CD4-positive, alpha-beta T cell treated with Interferon gamma for 1 hour (primary cell): ENCODE results near the gene TSPEAR.
"Not testable (repeated sequence)": the region's sequence is repeated elsewhere in the genome, so short reads cannot be mapped to it uniquely, and the experiment has no call there.

Source experiments
- DNase-seq: peaks from one replicate; pipeline ENCODE4 v3.0.0-alpha.2; 2020

The TSPEAR gene

GRCh38 chr21:44677881-44678280 is 33.5 kb downstream of the TSPEAR start:
- DNase-seq = no peak

GRCh38 chr21:44671911-44672310 is 39.5 kb downstream of the TSPEAR start:
- DNase-seq = no peak

DNA sequence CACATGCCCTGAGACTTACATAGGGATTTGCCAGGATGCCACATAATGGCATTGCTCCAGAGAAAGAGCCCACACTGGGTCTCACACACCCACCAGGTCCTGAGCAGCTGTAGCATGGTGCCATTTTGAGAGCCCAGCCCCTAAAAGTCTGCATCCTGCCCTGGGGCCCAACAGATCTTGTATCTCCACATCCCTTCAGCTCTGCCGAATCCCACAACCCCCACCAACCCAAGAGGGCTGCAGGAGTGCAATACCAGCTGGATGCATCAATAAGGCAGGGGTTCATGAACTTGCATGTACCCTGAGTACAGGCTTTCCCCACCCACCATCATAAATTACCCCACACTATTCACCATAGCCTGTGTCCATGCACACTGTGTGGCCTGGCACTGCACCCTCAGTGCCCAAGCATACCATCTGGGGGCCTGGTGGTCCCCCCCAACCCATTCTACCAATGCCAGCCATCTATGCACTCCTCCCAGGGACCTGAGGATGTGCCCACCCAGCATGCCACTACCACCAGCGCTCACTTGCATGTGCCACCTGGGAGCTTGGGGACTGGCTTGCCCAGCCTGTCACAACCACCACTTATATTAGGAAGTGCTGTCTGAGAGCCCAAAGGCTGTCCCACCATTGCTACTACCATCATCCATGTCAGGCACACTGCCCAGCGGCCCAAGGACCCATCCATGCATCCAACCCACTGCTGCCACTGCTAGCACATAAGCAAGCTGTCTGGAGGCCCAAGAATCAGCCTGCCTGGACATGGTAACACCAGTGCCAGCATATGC is 40.5 kb downstream of the TSPEAR start:
- no peak for DNase-seq

- DNase-seq = no peak
Measured at GRCh38 chr21:44667612-44668011, 43.8 kb downstream of the TSPEAR start.

DNA sequence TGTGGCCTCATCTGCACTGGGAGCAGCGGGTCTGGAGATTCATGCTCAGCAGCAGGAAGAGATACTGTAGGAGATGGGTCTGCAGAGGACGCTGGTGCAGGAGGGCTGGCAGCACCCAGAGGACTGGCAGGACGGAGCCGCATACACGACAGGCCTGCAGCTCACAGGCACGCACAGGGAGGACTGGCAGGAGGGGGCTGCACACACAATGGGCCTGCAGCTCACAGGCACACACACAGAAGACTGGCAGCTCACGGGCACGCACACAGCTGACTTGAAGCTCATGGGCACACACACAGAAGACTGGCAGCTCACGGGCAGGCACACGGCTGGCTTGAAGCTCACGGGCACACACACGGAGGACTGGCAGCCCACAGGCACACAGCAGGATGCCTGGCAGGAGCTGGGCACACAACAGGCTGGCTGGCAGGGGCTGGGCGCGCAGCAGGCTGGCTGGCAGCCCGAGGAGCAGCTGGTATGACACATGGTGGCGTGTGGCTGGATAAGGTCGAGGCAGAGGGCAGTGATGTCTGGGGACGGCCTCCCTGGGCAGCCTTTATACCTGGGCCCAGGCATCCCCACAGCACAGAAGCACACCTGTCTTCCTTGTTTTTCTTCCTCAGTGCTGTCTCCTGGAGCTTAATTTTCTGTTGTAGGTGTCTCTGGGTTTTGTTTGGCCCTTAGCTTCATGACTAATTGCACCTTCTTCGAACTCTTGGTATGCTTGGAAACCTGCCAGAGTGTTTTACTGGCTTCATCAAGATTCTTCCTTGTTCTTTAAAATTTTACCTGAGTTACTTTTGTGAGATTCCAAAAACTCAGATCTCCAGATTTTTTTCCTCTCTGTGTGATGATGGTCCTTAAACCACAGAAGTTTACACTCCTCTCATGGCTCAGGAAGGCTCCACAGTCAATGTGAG is 44.7 kb downstream of the TSPEAR start, which contains the start of gene KRTAP12-2:
TSS of gene KRTAP12-2 (minus strand) at position 527 of the 920 bp plus-strand sequence. CDS start at position 486, 41 bp downstream.
- DNase-seq = no peak

DNA sequence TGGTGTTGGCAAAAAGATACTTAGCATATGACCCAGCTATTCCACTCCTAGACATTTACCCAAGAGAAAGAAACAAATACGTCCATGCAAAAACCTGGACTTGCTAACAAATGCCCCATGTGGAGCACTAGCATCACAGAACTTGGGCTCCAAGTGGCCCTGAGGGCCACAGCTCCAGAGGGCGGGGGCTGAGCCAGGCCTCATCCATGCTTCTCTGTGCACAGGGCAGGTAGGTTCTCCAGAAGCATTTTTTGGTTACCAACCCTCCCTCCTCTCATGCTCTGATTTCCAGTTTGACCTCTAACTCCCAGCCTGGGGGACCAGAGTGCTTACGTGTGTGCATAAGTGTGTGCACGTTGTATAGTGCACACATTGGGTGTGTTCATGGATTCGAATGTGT is 46.7 kb downstream of the TSPEAR start:
- no peak for DNase-seq

GRCh38 chr21:44661567-44661966 is 49.8 kb downstream of the TSPEAR start:
- DNase-seq = not testable (repeated sequence)

- peak; percentile 10 for DNase-seq
Measured at GRCh38 chr21:44658913-44659595, 52.3 kb downstream of the TSPEAR start.

DNA sequence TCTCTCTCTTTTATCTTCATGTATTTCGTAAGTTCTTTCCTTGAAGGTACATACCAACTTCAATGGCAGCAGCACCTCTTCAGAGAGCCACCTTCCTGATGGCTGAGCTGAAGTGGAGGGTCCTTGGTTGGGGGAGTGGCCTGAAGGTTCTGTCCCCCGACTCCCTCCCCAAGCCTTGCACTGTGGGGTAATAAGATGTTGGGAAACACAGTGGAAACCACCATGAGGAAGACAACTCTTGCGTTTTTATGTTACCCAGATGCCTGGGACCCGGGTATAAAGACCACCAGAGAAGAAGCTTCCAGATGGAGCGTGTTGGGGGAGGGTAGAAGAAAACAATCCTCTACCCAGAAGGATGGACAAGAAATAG is 52.8 kb downstream of the TSPEAR start:
- DNase-seq = no peak

DNA sequence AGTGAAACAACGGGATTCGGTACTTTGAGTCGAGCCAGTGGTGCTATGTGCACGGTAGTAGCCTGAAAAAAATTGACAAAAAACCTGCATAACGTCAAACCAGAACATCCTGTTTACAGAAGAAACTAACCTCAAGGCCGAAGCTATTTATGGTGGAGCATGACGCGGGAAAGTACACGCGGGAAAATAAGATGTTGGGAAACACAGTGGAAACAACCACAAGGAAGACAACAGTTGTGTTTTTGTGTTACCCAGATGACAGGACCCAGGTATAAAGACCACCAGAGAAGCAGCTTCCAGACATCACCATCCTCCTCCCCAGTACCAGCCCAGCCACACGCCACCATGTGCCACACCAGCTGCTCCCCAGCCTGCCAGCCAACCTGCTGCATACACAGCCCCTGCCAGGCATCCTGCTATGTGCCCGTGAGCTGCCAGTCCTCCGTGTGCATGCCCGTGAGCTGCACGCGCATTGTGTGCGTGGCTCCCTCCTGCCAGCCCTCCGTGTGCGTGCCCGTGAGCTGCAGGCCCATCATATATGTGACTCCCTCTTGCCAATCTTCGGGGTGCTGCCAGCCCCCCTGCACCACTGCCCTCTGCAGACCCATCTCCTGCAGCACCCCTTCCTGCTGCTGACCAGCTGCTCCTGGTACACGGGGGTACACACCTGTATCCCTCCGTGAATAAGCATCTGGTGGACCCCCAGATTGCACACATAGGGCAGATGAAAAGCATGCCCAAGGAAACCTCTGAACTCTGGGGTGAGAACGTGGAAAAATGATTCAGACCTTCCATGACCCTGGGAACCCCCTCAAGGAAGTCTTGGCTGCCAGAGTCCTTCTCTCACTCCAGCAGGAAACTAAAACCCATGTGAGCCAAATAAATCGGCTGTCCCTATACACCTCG is 53.5 kb downstream of the TSPEAR start, which contains the start of gene KRTAP12-3:
TSS of gene KRTAP12-3 (plus strand) at position 298 of the 906 bp plus-strand sequence. CDS start at position 346, 48 bp downstream.
- peak; percentile 68 for DNase-seq

- no peak for DNase-seq
Measured at GRCh38 chr21:44656868-44657267, 54.5 kb downstream of the TSPEAR start.

- DNase-seq = no peak
Measured at GRCh38 chr21:44654576-44655175, 56.7 kb downstream of the TSPEAR start, which contains the start of gene KRTAP12-4. KRTAP12-4 (minus strand) TSS chr21:44654659; CDS start chr21:44654614, 45 bp downstream.

- peak; percentile 82 for DNase-seq
Measured at GRCh38 chr21:44653656-44654575, 57.5 kb downstream of the TSPEAR start.

DNA sequence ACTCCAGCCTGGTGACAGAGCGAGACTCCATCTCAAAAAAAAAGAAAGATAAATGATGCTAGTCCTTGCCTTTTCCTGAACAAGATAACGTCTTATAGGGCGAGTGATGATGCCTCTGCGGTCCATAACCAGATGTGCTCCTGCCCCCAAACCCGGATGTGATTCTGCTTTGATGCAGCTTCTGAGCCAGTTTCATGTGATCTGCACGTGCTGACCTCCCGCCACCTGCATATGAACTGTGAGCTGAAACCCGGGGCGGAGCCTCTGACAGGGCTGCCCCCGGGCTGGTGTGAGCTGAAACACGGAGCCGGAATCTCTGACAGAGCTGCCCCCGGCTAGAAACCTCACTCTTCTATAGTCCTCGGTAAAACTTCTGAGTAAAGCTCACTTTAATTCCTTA is 58.2 kb downstream of the TSPEAR start:
- no peak for DNase-seq

- DNase-seq = no peak
Measured at GRCh38 chr21:44650973-44651675, 60.2 kb downstream of the TSPEAR start.

GRCh38 chr21:44650265-44650972 is 61.0 kb downstream of the TSPEAR start:
- DNase-seq = no peak

- DNase-seq = no peak
Measured at GRCh38 chr21:44649521-44650100, 61.8 kb downstream of the TSPEAR start.

DNA sequence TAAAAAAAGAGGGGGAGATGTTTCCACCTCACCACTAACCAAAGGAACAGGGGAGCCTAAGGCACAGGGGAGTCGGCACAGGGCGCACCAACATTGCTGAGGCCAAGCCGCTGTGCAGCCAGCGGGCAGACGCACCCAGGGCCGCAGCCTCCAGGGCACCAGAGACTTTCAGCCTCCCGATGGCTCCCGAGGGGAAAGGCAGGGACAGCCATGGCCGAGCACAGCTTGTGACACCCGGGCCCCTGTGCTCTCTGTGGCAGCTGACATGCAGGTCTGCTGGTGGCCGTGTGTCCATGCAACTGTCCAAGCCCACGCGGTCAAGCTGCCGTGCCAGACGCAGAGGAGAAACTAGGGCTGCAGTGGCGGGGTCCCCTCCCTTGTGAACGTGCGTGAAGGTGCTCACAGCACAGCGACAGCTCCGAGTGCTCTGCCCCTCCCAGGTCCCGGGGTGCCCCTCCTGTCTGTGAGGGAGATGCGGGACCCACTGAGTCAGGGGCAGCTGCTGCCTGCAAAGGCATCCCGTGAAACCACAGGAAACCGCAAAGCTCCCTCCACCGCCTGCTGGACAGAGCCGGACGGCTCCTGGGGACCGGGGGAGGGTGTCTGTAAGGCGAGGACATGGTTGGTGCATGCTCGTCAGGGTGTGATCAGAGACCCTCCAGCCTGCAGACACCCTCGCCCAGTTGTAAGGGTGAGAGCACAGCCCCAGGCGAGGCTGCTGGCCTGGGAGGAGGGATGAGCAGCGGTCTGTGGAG is 62.6 kb downstream of the TSPEAR start:
- no peak for DNase-seq
